ENCODE results near the gene CTSK. TPM values are rescaled to one million over a fixed set of nuclear protein-coding genes. Genes with fewer than 3 reads are reported as not detected.
"Not testable (repeated sequence)": the region's sequence is repeated elsewhere in the genome, so short reads cannot be mapped to it uniquely, and the experiment has no call there.

The CTSK gene
- total and polyA plus RNA-seq, 7 donors = 7.6 to 114 (median 66.3) TPM

GRCh38 chr1:150789396-150789795, 18.7 kb downstream of the CTSK start:
- WGBS, 2 donors = 75 to 77% methylated on average over 4 of the region's 4 CpGs
- intact Hi-C loops (cut with DNase I) = no loop called here
- Histone ChIP-seq H3K4me3 (no peak overlapping the region), H3K4me1 (no peaks in the 10 kb centered on the region), H3K27ac (no peak overlapping the region), H3K36me3 (no peaks in the 10 kb centered on the region), H3K27me3 (no peaks in the 10 kb centered on the region), H3K9me3 (no peaks in the 10 kb centered on the region)
- DNase-seq = no peak
- TF ChIP-seq POLR2AphosphoS5 (IDR thresholded peaks at IDR 0.05) = no peak

- intact Hi-C loops (cut with DNase I) = no loop called here
- H3K27me3 ChIP-seq = no peaks in the 10 kb centered on the region
- H3K36me3 ChIP-seq = no peaks in the 10 kb centered on the region
- no peak overlapping the region for H3K27ac ChIP-seq
- DNase-seq = no peak
- H3K4me1 ChIP-seq = no peaks in the 10 kb centered on the region
- H3K4me3 ChIP-seq = no peak overlapping the region
- WGBS, 2 donors = 84 to 96% methylated on average over 4 of the region's 4 CpGs
- TF ChIP-seq EP300 (IDR thresholded peaks at IDR 0.05) = no peak
- TF ChIP-seq POLR2A (IDR thresholded peaks at IDR 0.05) = no peak
- H3K9me3 ChIP-seq = no peaks in the 10 kb centered on the region
These were observed 19.1 kb downstream of the CTSK start for GRCh38 chr1:150788946-150789345.

- H3K36me3 ChIP-seq = no peaks in the 10 kb centered on the region
- H3K4me3 ChIP-seq = no peak overlapping the region
- DNase-seq = no peak
- H3K27me3 ChIP-seq = no peaks in the 10 kb centered on the region
- intact Hi-C loops (cut with DNase I) = no loop called here
- TF ChIP-seq POLR2A (IDR thresholded peaks at IDR 0.05) = no peak
- no peak for TF ChIP-seq CTCF (IDR thresholded peaks at IDR 0.05)
- no peak for TF ChIP-seq POLR2AphosphoS5 (IDR thresholded peaks at IDR 0.05)
- no peak for TF ChIP-seq EP300 (IDR thresholded peaks at IDR 0.05)
- no peaks in the 10 kb centered on the region for H3K9me3 ChIP-seq
- H3K4me1 ChIP-seq = no peaks in the 10 kb centered on the region
- H3K27ac ChIP-seq = no peak overlapping the region
These were observed 20.6 kb downstream of the CTSK start for GRCh38 chr1:150787455-150787854.

GRCh38 chr1:150780510-150780909, 27.6 kb downstream of the CTSK start:
- intact Hi-C loops (cut with DNase I) = no loop called here
- no peak for DNase-seq
- H3K4me1 ChIP-seq = no peaks in the 10 kb centered on the region
- 91 to 92% methylated on average over 3 of the region's 3 CpGs for WGBS, 2 donors
- H3K4me3 ChIP-seq = no peak overlapping the region
- H3K36me3 ChIP-seq = no peaks in the 10 kb centered on the region
- H3K9me3 ChIP-seq = no peaks in the 10 kb centered on the region
- no peaks in the 10 kb centered on the region for H3K27me3 ChIP-seq
- H3K27ac ChIP-seq = no peak overlapping the region
- TF ChIP-seq CTCF (IDR thresholded peaks at IDR 0.05) = no peak
- TF ChIP-seq EP300 (IDR thresholded peaks at IDR 0.05) = no peak
- no peak for TF ChIP-seq POLR2A (IDR thresholded peaks at IDR 0.05)
- no peak for TF ChIP-seq POLR2AphosphoS5 (IDR thresholded peaks at IDR 0.05)

GRCh38 chr1:150778409-150778808, 29.7 kb downstream of the CTSK start:
- no peaks in the 10 kb centered on the region for H3K36me3 ChIP-seq
- TF ChIP-seq POLR2AphosphoS5 (IDR thresholded peaks at IDR 0.05) (no peak), CTCF (IDR thresholded peaks at IDR 0.05) (no peak), POLR2A (IDR thresholded peaks at IDR 0.05) (no peak), EP300 (IDR thresholded peaks at IDR 0.05) (no peak)
- no peak overlapping the region for H3K27ac ChIP-seq
- H3K4me1 ChIP-seq = no peaks in the 10 kb centered on the region
- 85 to 90% methylated on average over 1 of the region's 1 CpG for WGBS, 2 donors
- no peak overlapping the region for H3K4me3 ChIP-seq
- H3K9me3 ChIP-seq = no peaks in the 10 kb centered on the region
- H3K27me3 ChIP-seq = no peaks in the 10 kb centered on the region
- intact Hi-C loops (cut with DNase I) = no loop called here
- DNase-seq = no peak

GRCh38 chr1:150777544-150777943, 30.5 kb downstream of the CTSK start:
- Histone ChIP-seq H3K9me3 (no peaks in the 10 kb centered on the region), H3K27ac (no peak overlapping the region), H3K4me1 (no peaks in the 10 kb centered on the region), H3K27me3 (no peaks in the 10 kb centered on the region), H3K4me3 (no peak overlapping the region), H3K36me3 (no peaks in the 10 kb centered on the region)
- 76 to 92% methylated on average over 2 of the region's 2 CpGs for WGBS, 2 donors
- intact Hi-C loops (cut with DNase I) = no loop called here
- no peak for DNase-seq
- TF ChIP-seq EP300 (IDR thresholded peaks at IDR 0.05) (no peak), CTCF (IDR thresholded peaks at IDR 0.05) (no peak), POLR2AphosphoS5 (IDR thresholded peaks at IDR 0.05) (no peak), POLR2A (IDR thresholded peaks at IDR 0.05) (no peak)

GRCh38 chr1:150775931-150776505, 32.0 kb downstream of the CTSK start:
- WGBS, 2 donors = 93 to 94% methylated on average over 13 of the region's 13 CpGs
- not testable (repeated sequence) for DNase-seq

More at GRCh38 chr1:150775931-150776505, 32.0 kb downstream of the CTSK start:
- H3K4me3 ChIP-seq; H3K9me3 ChIP-seq; H3K4me1 ChIP-seq; H3K27ac ChIP-seq; intact Hi-C loops (cut with DNase I); H3K36me3 ChIP-seq; H3K27me3 ChIP-seq: not testable (repeated sequence)

Measured in sigmoid colon (tissue), 7 donors.